Measurements from ENCODE around the gene LIN28A. TPM values are rescaled to one million over a fixed set of nuclear protein-coding genes. Genes with fewer than 3 reads are reported as not detected.

The LIN28A gene
- polyA plus RNA-seq, 1 donor from 2014 or later = 1.0 TPM

GRCh38 chr1:26418865-26419349 is 8.3 kb downstream of the LIN28A start:
- Histone ChIP-seq H3K79me2 (replicated peaks; ENCODE audit: insufficient read depth, low read length) (peaks cover 65% of the 10 kb centered on the region), H4K20me1 (ENCODE audit: insufficient read depth) (no peaks in the 10 kb centered on the region), H3K4me2 (ENCODE audit: low read length) (no peak overlapping the region), H3K27me3 (ENCODE audit: insufficient read depth, low read depth, low read length) (no peaks in the 10 kb centered on the region), H3K9me2 (ENCODE audit: insufficient read depth, low read length) (no peaks in the 10 kb centered on the region), H3K27ac (ENCODE audit: low read length) (no peak overlapping the region), H2AFZ (ENCODE audit: low read depth, low read length) (no peak overlapping the region), H3K9me3 (ENCODE audit: low read length) (no peaks in the 10 kb centered on the region), H3K9ac (ENCODE audit: low read length) (no peak overlapping the region), H3F3A (ENCODE audit: insufficient read depth, low read length, poor library complexity, severe bottlenecking) (peaks cover 6% of the 10 kb centered on the region), H3K4me3 (ENCODE audit: low read length) (no peak overlapping the region), H3K36me3 (ENCODE audit: insufficient read depth, low read length) (no peaks in the 10 kb centered on the region)
- no peak for TF ChIP-seq POLR2AphosphoS5 (IDR thresholded peaks at IDR 0.05)
- TF ChIP-seq CTCF (IDR thresholded peaks at IDR 0.05; ENCODE audit: poor library complexity, severe bottlenecking) = no peak
- no peak for TF ChIP-seq EZH2 (IDR thresholded peaks at IDR 0.05; ENCODE audit: borderline replicate concordance, insufficient read depth, low read length, poor library complexity, severe bottlenecking)
- no peak for TF ChIP-seq MXI1 (conservative IDR thresholded peaks at IDR 0.05; ENCODE audit: poor library complexity, severe bottlenecking)
- no peak for TF ChIP-seq REST (IDR thresholded peaks at IDR 0.05; ENCODE audit: borderline replicate concordance)
- no peak for TF ChIP-seq SMC3 (conservative IDR thresholded peaks at IDR 0.05; ENCODE audit: poor library complexity)
- TF ChIP-seq TAF1 (IDR thresholded peaks at IDR 0.05; ENCODE audit: low read depth) = no peak
- TF ChIP-seq RAD21 (conservative IDR thresholded peaks at IDR 0.05) = no peak
- no peak for TF ChIP-seq EP300 (conservative IDR thresholded peaks at IDR 0.05; ENCODE audit: poor library complexity, severe bottlenecking)

GRCh38 chr1:26419494-26419893 is 8.9 kb downstream of the LIN28A start:
- Histone ChIP-seq H3K4me2 (ENCODE audit: low read length) (no peak overlapping the region), H3K36me3 (ENCODE audit: insufficient read depth, low read length) (no peaks in the 10 kb centered on the region)

More at GRCh38 chr1:26419494-26419893, 8.9 kb downstream of the LIN28A start:
- Histone ChIP-seq H3K9me2 (ENCODE audit: insufficient read depth, low read length) (no peaks in the 10 kb centered on the region), H3K9ac (ENCODE audit: low read length) (no peak overlapping the region), H3K27ac (ENCODE audit: low read length) (no peak overlapping the region), H2AFZ (ENCODE audit: low read depth, low read length) (no peak overlapping the region), H3K9me3 (ENCODE audit: low read length) (no peaks in the 10 kb centered on the region), H3K27me3 (ENCODE audit: insufficient read depth, low read depth, low read length) (no peaks in the 10 kb centered on the region), H3K79me2 (replicated peaks; ENCODE audit: insufficient read depth, low read length) (peaks cover 65% of the 10 kb centered on the region), H4K20me1 (ENCODE audit: insufficient read depth) (no peaks in the 10 kb centered on the region), H3F3A (ENCODE audit: insufficient read depth, low read length, poor library complexity, severe bottlenecking) (peaks cover 6% of the 10 kb centered on the region), H3K4me3 (ENCODE audit: low read length) (no peak overlapping the region)
- TF ChIP-seq EZH2 (IDR thresholded peaks at IDR 0.05; ENCODE audit: borderline replicate concordance, insufficient read depth, low read length, poor library complexity, severe bottlenecking) (no peak), TAF1 (IDR thresholded peaks at IDR 0.05; ENCODE audit: low read depth) (no peak), POLR2AphosphoS5 (IDR thresholded peaks at IDR 0.05) (no peak), EP300 (conservative IDR thresholded peaks at IDR 0.05; ENCODE audit: poor library complexity, severe bottlenecking) (no peak), CTCF (IDR thresholded peaks at IDR 0.05; ENCODE audit: poor library complexity, severe bottlenecking) (no peak), MXI1 (conservative IDR thresholded peaks at IDR 0.05; ENCODE audit: poor library complexity, severe bottlenecking) (no peak), SMC3 (conservative IDR thresholded peaks at IDR 0.05; ENCODE audit: poor library complexity) (no peak), RAD21 (conservative IDR thresholded peaks at IDR 0.05) (no peak), REST (IDR thresholded peaks at IDR 0.05; ENCODE audit: borderline replicate concordance) (no peak)
